Dendritic cell treated with granulocyte-macrophage colony-stimulating factor and Interleukin-4, amounts not matched to agents 40 ng/mL and 50 ng/mL, for 4 days (primary cell): Measurements from ENCODE around the gene EIF3C.
A peak's percentile ranks its signal among the peaks of the same experiment; 100 is the strongest.
"Not testable (repeated sequence)": the region's sequence is repeated elsewhere in the genome, so short reads cannot be mapped to it uniquely, and the experiment has no call there.

Experiments
- H3K27ac Mint-ChIP-seq: one replicate; pipeline ENCODE4 v1.8.0; 2022; ENCODE audit warnings: mild to moderate bottlenecking, mixed read lengths
- H3K27me3 Mint-ChIP-seq: one replicate; pipeline ENCODE4 v1.8.0; 2022; ENCODE audit warnings: mild to moderate bottlenecking, mixed read lengths
- H3K36me3 Mint-ChIP-seq: one replicate; pipeline ENCODE4 v1.8.0; 2022; ENCODE audit warnings: low read depth, mixed read lengths
- H3K4me1 Mint-ChIP-seq: one replicate; pipeline ENCODE4 v1.8.0; 2022; ENCODE audit warnings: low read depth, mixed read lengths
- H3K4me3 Mint-ChIP-seq: one replicate; pipeline ENCODE4 v1.8.0; 2022; ENCODE audit warnings: mild to moderate bottlenecking, moderate library complexity, mixed read lengths
- H3K9me3 Mint-ChIP-seq: one replicate; pipeline ENCODE4 v1.8.0; 2022; ENCODE audit warnings: mixed read lengths
- intact Hi-C: fragments of 100-400 bp; cut with micrococcal nuclease; formaldehyde crosslinking; loops from one replicate; pipeline ENCODE4 v1.15.0; 2022

EIF3C gene

DNA sequence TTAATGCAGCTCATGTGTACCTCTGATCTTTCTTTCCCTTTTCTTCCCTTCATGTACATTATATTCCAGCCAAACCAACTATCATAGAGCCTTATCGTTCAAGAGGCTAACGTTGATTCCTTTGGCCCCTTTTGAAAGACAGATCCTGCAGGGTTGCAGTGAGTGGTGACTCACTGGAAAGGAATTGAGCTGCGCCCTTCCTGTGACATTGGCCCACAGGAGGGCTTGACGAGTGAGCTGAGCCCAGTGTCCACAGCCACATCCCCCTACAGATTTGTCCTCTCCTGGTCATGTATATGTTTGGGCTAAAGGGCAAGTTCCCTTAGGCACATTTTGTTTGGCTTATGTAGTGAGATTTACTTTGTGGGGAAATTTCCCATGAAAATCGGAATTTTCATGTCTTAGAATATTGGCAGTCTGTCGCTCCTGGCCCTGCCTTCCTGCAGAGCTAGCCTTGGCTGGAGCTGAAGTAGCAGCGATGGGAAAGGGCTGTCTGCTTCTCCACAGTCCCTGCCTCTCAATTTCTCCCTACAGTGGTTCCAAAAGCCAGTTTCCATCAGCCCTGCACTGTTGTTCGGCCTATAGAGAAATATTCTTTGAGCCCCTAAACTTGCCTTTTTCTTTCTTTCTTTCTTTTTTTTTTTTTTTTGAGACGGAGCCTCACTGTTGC lies 21.3 kb downstream of the EIF3C start:
- H3K4me3 Mint-ChIP-seq, H3K4me1 Mint-ChIP-seq, H3K27ac Mint-ChIP-seq, H3K9me3 Mint-ChIP-seq, H3K27me3 Mint-ChIP-seq, H3K36me3 Mint-ChIP-seq, intact Hi-C loops: not testable (repeated sequence)

GRCh38 chr16:28739787-28740186 lies 28.5 kb downstream of the EIF3C start:
- H3K4me1 Mint-ChIP-seq, intact Hi-C loops, H3K27me3 Mint-ChIP-seq, H3K9me3 Mint-ChIP-seq, H3K4me3 Mint-ChIP-seq, H3K27ac Mint-ChIP-seq: not testable (repeated sequence)
- peaks cover 13% of the 10 kb centered on the region for H3K36me3 Mint-ChIP-seq

DNA sequence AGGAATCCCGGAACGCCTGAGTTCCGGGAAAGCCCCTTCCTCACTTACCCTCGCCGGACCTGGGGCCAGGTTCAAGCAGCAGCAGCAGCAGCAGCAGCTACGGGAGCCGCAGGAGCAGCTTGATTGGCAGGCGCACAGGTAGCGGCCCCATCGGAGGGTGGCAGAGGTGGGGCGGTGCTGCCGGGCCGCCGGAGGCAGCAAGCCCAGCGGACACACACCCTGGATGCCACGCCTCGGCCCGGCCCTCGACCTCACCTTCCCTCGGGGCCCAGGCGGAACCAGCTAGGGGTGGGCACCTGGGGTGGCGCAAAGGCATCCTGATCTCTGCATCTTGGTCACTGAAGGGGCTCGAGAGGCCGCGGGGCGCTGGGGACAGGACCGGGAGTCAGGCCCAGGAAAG lies 29.4 kb downstream of the EIF3C start:
- H3K36me3 Mint-ChIP-seq: peaks cover 13% of the 10 kb centered on the region
- H3K27ac Mint-ChIP-seq, H3K9me3 Mint-ChIP-seq, H3K4me1 Mint-ChIP-seq, H3K4me3 Mint-ChIP-seq, H3K27me3 Mint-ChIP-seq, intact Hi-C loops: not testable (repeated sequence)

DNA sequence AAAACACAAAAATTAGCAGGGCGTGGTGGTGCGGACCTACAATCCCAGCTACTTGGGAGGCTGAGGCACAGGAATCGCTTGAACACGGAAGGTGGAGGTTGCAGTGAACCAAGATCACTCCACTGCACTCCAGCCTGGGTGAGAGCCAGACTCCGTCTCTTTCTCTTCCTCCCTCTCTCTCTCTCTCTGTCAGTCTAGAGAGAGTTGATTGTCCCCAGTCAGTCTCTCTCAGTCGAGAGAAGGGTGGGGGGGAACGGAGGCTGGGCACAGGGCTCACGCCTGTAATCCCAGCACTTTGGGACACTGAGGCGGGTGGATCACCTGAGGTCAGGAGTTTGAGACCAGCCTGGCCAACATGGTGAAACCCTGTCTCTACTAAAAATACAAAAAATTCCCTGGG lies 30.0 kb downstream of the EIF3C start:
- H3K27me3 Mint-ChIP-seq: not testable (repeated sequence)

DNA sequence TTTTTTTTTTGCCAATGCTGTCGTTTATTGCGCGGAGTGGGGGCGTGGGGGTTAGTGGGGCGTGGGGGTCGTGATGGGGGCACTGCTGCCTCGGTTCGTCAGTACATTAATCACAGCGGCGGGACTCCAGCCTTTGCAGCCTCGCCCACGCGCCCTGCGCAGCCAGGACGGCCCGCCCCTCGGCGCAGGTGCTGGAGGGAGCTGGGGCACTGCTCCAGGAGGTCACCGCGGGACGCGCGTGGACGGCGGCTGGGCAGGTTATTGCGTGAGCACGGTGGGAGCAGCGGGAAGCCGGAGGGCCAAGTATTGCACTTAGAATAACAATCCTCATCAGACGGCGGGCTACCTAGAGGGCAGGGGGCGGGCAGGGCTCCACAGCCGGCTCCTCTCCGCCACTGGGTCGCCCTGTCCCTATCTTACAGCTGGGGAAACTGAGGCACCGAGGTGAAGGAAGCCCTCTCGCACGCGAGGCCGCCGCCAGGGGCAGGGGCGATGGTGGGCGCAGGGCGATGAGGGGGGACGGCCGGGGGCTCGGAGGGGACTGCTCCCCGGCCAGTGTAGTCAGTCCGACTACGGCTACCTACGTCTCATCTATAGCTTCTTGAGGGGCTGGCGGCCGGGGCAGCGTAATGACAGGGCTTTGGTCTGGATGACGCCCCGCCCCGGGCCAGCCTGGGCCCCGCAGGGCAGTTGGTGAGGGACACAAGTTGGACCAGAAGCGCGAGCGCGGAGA lies 35.5 kb downstream of the EIF3C start:
- H3K4me3 Mint-ChIP-seq, intact Hi-C loops, H3K27me3 Mint-ChIP-seq, H3K4me1 Mint-ChIP-seq, H3K27ac Mint-ChIP-seq, H3K9me3 Mint-ChIP-seq, H3K36me3 Mint-ChIP-seq: not testable (repeated sequence)

More for the DNA sequence above, 30.0 kb downstream of the EIF3C start:
- H3K27ac Mint-ChIP-seq, H3K9me3 Mint-ChIP-seq, H3K4me3 Mint-ChIP-seq, H3K4me1 Mint-ChIP-seq, intact Hi-C loops: not testable (repeated sequence)
- peaks cover 13% of the 10 kb centered on the region for H3K36me3 Mint-ChIP-seq

DNA sequence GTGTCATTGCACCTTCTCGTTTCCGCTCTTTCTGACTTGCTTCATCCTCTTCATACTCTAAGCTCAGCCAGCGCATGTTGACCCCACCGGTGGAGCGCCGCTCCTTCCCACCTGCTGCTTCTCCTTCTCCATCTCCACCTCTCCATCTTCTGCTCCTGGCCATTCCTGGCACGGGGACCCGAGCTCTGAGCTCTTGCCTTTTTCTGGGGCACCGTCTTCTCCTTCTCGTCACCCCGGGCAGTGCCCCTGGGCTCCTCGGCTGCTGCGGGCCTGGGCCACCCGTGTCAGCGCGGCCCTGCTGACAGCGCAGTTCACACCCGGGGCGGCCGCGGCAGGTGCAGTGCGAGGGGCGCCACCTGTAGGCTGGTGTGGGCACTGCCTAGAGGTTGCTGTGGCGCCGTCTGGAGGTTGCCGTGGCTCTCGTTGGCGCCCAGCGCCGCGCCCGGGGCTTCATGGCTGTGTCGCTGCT lies 38.8 kb downstream of the EIF3C start:
- H3K36me3 Mint-ChIP-seq, H3K27ac Mint-ChIP-seq, H3K27me3 Mint-ChIP-seq, intact Hi-C loops, H3K4me1 Mint-ChIP-seq, H3K9me3 Mint-ChIP-seq: not testable (repeated sequence)
- H3K4me3 Mint-ChIP-seq: peak overlapping the region; percentile 45

DNA sequence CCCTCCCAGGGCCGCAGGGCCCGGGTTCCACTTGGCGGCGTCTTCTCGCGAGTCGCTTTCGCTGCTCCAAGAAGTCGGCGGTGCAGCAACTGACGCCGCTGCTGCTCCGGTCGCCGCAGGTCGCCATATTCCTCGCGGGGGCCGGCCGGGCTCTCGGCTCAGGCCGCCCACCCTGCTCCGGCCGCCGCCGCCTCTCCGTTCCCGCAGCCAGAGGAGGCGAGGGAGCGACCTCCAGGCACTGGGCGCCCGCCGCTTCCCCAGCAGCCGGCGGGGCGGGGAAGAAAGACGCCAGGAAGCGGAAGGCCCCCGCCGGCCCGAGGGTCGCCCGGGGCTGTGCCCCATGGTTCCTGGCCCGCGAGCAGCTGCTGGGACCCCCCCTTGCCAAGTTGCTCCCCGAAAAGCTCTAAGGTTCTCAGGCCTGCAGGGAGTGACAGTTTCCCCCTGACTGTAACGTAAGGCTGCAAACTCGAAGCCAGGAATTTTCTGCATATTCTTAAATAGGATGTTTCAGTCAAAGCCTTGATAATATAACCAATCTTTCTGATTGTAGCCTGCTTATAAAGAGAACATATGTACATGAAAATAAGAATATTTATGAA lies 39.3 kb downstream of the EIF3C start:
- intact Hi-C loops, H3K4me3 Mint-ChIP-seq, H3K9me3 Mint-ChIP-seq, H3K27me3 Mint-ChIP-seq, H3K4me1 Mint-ChIP-seq, H3K27ac Mint-ChIP-seq, H3K36me3 Mint-ChIP-seq: not testable (repeated sequence)

DNA sequence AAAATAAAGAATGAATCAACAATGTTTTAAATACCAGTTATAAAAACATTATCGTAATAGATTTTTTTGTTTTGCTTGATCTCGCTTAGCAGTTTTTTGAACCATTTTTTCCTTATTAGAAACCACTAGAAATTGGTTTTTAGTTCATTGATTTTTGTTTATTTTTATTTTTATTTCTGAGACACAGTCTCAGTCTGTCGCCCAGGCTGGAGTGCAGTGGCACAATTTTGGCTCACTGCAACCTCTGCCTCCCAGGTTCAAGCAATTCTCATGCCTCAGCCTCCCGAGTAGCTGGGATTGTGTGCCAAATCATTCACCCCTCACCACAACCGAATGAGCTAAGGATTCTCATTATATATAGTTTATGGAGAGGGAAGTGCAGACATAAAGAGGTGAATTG lies 40.2 kb downstream of the EIF3C start, which contains the start of gene NPIPB9:
Gene NPIPB9 (plus strand): TSS at position 301 of the 400 bp plus-strand sequence.
- H3K4me1 Mint-ChIP-seq, intact Hi-C loops: not testable (repeated sequence)

DNA sequence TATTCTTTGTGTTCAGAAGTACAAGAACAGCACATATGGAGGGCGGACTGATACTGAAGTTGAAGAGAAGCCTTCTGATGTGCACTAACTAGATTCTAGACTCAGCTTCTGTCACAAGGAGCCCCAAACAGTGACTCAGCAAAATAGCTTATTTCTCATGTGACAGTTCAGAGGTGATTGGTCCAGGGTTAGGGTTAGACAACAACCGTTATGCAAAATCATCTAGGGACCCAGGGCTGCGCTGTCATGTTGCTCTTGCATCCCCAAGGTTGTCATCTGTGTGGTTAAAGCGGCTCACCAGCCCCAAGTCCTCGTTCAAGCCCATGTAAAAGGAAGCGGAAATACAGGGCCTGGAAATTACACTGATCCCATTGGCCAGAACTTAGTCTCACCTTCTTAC lies 70.4 kb downstream of the EIF3C start:
- H3K36me3 Mint-ChIP-seq, H3K4me1 Mint-ChIP-seq, H3K9me3 Mint-ChIP-seq, intact Hi-C loops, H3K4me3 Mint-ChIP-seq, H3K27ac Mint-ChIP-seq, H3K27me3 Mint-ChIP-seq: not testable (repeated sequence)

More for the DNA sequence above, 40.2 kb downstream of the EIF3C start, which contains the start of gene NPIPB9:
- not testable (repeated sequence) for H3K4me3 Mint-ChIP-seq, H3K36me3 Mint-ChIP-seq, H3K9me3 Mint-ChIP-seq, H3K27me3 Mint-ChIP-seq, H3K27ac Mint-ChIP-seq

- H3K4me1 Mint-ChIP-seq, H3K4me3 Mint-ChIP-seq, H3K9me3 Mint-ChIP-seq, H3K27ac Mint-ChIP-seq, intact Hi-C loops, H3K27me3 Mint-ChIP-seq, H3K36me3 Mint-ChIP-seq: not testable (repeated sequence)
These were observed 71.1 kb downstream of the EIF3C start for GRCh38 chr16:28782357-28782756.
